ENCODE measurements around the gene GCHFR. TPM values are rescaled to one million over a fixed set of nuclear protein-coding genes. Genes with fewer than 3 reads are reported as not detected.

Gene GCHFR
- total RNA-seq, 1 experiment from 2014 or later, result 7.1 TPM

DNA sequence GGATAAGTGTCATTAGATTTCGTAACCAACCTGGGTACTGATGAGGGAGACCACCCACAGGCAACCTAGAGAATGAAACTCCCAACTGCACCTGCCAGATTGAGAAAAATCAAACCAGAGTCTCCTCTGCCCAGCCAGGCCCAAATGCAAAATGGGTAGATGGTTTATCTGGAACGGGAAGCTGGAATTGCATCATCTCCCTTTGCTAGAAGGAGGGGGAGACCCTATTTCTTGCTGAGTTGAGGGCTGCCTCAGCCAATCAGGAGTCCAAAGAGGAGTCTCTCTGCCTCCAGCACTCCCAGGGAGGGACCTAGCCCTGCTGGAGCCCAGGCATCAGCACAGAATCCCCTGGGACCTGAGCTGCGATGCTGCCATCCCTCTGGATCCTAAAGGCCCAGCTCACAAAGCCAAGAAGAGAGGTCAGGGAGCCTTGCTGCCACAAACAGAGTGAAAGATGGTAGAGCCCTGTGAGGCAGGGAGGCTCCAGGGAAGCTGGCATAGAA, 16.9 kb upstream of the GCHFR start:
- POLR2A ChIA-PET (ENCODE audit: low non-redundant PET), result interaction anchor here (0.6 kb wide), 2 partner anchors 9 to 39 kb away, joined by 3 to 4 read pairs; no protein-coding TSS in a partner anchor
- intact Hi-C loops (cut with micrococcal nuclease; ENCODE audit: unreplicated experiment), result loop anchor here (2.0 kb wide), 2 partner anchors 112 to 146 kb away; no protein-coding TSS in a partner anchor
- peak overlapping the region; percentile 73 for H3K27ac ChIP-seq (ENCODE audit: low read depth, low read length, poor library complexity, severe bottlenecking)

DNA sequence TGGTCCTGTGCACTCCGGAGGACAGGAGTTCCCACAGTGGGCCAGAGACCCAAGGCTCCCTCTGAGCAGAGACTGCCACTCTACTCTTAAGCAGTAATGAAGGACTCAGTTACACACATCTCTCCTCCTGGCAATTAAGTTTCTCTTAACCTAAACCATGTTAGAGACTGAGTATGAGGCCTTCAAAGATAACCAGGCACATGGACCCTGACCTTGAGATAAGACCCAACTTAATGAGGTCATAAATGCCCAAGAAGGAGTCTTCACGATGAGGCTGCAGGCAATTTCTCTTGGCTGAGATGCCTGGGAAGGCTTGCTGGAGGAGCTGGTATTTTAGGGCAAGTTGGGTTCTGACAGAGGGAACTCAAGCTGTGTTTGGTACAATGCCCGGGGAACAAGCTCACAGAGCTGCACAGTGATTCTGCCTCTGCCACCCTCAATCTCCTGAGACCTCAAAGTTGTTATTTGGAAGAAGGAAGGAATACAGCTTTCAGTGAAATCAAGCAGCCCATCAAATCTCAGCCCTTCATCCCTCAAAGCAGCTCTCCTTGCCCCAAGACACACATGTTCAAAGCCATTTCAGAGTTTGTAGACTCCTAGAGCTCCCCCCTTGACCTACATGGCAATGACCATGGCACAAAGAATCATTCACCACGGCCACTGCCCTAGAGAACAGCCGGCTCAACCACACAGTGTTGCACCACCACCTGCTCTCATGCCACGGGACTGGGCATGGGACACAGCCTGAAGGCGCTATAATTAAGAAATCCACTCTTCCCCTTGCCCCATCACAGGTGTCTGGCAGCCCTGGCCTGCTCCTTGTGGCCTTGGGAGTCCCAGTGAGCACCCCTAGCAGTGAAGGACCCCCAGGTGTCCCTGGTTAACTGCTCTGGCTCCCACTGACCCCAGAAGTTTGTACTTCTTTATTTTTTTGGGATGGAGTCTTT, 15.9 kb upstream of the GCHFR start:
- no TSS peak for BruUV-seq (replicated peaks)
- intact Hi-C loops (cut with micrococcal nuclease; ENCODE audit: unreplicated experiment), result loop anchor here (2.0 kb wide), 2 partner anchors 111 to 145 kb away; no protein-coding TSS in a partner anchor
- H3K27me3 ChIP-seq (replicated peaks; ENCODE audit: insufficient read depth, low read depth, low read length, poor library complexity), result no peaks in the 10 kb centered on the region
- TF ChIP-seq EZH2 (IDR thresholded peaks at IDR 0.05; ENCODE audit: borderline replicate concordance, low read depth, low read length, poor library complexity, severe bottlenecking), result no peak
- peak; percentile 46 for DNase-seq (ENCODE audit: low spot score)
- H3K4me3 ChIP-seq (ENCODE audit: low read depth, low read length, poor library complexity, severe bottlenecking), result no peak overlapping the region
- H3K4me1 ChIP-seq (ENCODE audit: insufficient read depth, low read length, poor library complexity, severe bottlenecking), result peaks cover 19% of the 10 kb centered on the region
- peaks cover 43% of the 10 kb centered on the region for H3K36me3 ChIP-seq (ENCODE audit: insufficient read depth, low read length, poor library complexity, severe bottlenecking)
- H3K27ac ChIP-seq (ENCODE audit: low read depth, low read length, poor library complexity, severe bottlenecking), result peak overlapping the region; percentile 73
- ChIA-PET POLR2A (ENCODE audit: low non-redundant PET) (interaction anchor here (0.6 kb wide), 1 partner anchor 40 kb away, joined by 4 read pairs; no protein-coding TSS in a partner anchor), CTCF (interaction anchor here (0.6 to 1.5 kb wide), 5 partner anchors 17 to 1652 kb away, joined by 3 to 6 read pairs (median 3); partner anchors contain the start of genes DNAJC17, VPS18 and ZFYVE19)
- no peaks in the 10 kb centered on the region for H3K9me3 ChIP-seq (ENCODE audit: low read depth, low read length, poor library complexity, severe bottlenecking)

More for the DNA sequence above, 16.9 kb upstream of the GCHFR start:
- Histone ChIP-seq H3K4me1 (ENCODE audit: insufficient read depth, low read length, poor library complexity, severe bottlenecking) (peaks cover 19% of the 10 kb centered on the region), H3K36me3 (ENCODE audit: insufficient read depth, low read length, poor library complexity, severe bottlenecking) (peaks cover 42% of the 10 kb centered on the region), H3K27me3 (replicated peaks; ENCODE audit: insufficient read depth, low read depth, low read length, poor library complexity) (no peaks in the 10 kb centered on the region), H3K4me3 (ENCODE audit: low read depth, low read length, poor library complexity, severe bottlenecking) (no peak overlapping the region), H3K9me3 (ENCODE audit: low read depth, low read length, poor library complexity, severe bottlenecking) (no peaks in the 10 kb centered on the region)
- DNase-seq (ENCODE audit: low spot score), result peak; percentile 87
- TF ChIP-seq EZH2 (IDR thresholded peaks at IDR 0.05; ENCODE audit: borderline replicate concordance, low read depth, low read length, poor library complexity, severe bottlenecking), result no peak
- TF ChIP-seq, protein P1, sequence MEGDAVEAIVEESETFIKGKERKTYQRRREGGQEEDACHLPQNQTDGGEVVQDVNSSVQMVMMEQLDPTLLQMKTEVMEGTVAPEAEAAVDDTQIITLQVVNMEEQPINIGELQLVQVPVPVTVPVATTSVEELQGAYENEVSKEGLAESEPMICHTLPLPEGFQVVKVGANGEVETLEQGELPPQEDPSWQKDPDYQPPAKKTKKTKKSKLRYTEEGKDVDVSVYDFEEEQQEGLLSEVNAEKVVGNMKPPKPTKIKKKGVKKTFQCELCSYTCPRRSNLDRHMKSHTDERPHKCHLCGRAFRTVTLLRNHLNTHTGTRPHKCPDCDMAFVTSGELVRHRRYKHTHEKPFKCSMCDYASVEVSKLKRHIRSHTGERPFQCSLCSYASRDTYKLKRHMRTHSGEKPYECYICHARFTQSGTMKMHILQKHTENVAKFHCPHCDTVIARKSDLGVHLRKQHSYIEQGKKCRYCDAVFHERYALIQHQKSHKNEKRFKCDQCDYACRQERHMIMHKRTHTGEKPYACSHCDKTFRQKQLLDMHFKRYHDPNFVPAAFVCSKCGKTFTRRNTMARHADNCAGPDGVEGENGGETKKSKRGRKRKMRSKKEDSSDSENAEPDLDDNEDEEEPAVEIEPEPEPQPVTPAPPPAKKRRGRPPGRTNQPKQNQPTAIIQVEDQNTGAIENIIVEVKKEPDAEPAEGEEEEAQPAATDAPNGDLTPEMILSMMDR (conservative IDR thresholded peaks at IDR 0.05; ENCODE audit: low read depth, low read length), result no peak
- CTCF ChIA-PET, result interaction anchor here (0.5 to 1.5 kb wide), 12 partner anchors 16 to 320 kb away, joined by 3 to 9 read pairs (median 4); partner anchors contain the start of genes DNAJC17, RAD51, VPS18 and ZFYVE19
- no TSS peak for BruUV-seq (replicated peaks)

DNA sequence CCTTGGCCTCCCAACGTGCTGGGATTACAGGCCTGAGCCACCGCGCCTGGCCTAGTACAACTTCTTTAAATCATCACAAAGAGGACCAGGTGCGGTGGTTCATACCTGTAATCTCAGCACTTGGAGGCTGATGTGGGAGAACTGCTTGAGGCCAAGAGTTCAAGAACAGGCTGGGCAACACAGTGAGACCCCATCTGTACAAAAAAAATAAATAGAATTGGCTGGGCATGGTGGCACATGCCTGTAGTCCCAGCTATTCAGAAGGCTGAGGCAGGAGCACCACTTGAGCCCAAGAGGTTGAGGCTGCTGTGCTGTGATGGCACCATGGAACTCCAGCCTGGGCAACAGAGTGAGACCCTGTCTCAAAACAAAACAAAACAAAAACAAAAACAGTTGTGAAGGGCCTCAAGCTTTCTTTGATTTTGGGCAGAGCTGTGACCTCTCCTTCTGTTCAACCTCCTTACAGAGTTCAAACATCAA, 14.7 kb upstream of the GCHFR start:
- TF ChIP-seq, protein P1 (conservative IDR thresholded peaks at IDR 0.05; ENCODE audit: low read depth, low read length), result no peak
- TF ChIP-seq EZH2 (IDR thresholded peaks at IDR 0.05; ENCODE audit: borderline replicate concordance, low read depth, low read length, poor library complexity, severe bottlenecking), result no peak
- Histone ChIP-seq H3K4me3 (ENCODE audit: low read depth, low read length, poor library complexity, severe bottlenecking) (no peak overlapping the region), H3K27me3 (replicated peaks; ENCODE audit: insufficient read depth, low read depth, low read length, poor library complexity) (no peaks in the 10 kb centered on the region), H3K4me1 (ENCODE audit: insufficient read depth, low read length, poor library complexity, severe bottlenecking) (peaks cover 26% of the 10 kb centered on the region), H3K36me3 (ENCODE audit: insufficient read depth, low read length, poor library complexity, severe bottlenecking) (peaks cover 31% of the 10 kb centered on the region), H3K9me3 (ENCODE audit: low read depth, low read length, poor library complexity, severe bottlenecking) (no peaks in the 10 kb centered on the region), H3K27ac (ENCODE audit: low read depth, low read length, poor library complexity, severe bottlenecking) (no peak overlapping the region)
- ChIA-PET CTCF (no interaction called here), POLR2A (ENCODE audit: low non-redundant PET) (no interaction called here)
- intact Hi-C loops (cut with micrococcal nuclease; ENCODE audit: unreplicated experiment), result no loop called here
- no TSS peak for BruUV-seq (replicated peaks)
- no peak for DNase-seq (ENCODE audit: low spot score)
